Ramos (cell line): ENCODE measurements around the gene VMP1.
"Not testable (repeated sequence)": the region's sequence is repeated elsewhere in the genome, so short reads cannot be mapped to it uniquely, and the experiment has no call there.

Source experiments
- in situ Hi-C: fragments of 300-500 bp; cut with MboI; formaldehyde crosslinking; loops from one replicate; pipeline ENCODE4 v1.14.3; 2022; ENCODE audit warnings: low sequenced_read_pairs; ENCODE audit not compliant: unreplicated experiment

The VMP1 gene

DNA sequence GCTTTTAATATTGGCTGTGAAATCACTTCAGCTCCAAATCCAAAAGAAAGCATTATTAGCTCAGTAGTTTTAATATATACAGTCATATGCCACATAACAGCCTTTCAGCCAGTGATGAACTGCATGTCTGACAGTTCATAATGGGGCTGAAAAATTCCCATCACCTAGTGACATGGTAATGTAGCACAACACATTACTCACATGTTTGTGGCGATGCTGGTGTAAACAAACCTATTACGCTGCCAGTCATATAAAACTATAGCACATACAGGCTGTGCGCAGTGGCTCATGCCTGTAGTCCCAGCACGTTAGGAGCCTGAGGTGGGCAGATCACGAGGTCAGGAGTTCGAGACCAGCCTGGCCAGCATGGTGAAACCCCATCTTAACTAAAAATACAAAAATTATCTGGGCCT, 93.1 kb downstream of the VMP1 start:
- in situ Hi-C loops = no loop called here

DNA sequence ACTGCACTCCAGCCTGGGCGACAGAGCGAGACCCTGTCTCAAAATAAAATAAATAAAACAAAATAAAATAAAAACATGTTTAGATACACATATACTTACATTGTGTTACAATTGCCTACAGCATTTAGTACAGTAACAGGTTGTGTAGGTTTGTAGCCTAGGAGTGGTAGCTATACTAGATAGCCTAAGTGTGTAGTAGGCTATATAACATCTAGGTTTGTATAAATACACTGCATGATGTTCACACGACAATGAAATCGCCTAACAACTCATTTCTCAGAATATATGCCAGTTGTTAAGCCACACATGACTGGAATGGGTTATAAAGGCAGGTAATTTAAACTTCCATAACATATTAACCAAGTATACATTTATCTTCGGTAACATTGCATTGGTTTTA, 94.7 kb downstream of the VMP1 start:
- in situ Hi-C loops = no loop called here

DNA sequence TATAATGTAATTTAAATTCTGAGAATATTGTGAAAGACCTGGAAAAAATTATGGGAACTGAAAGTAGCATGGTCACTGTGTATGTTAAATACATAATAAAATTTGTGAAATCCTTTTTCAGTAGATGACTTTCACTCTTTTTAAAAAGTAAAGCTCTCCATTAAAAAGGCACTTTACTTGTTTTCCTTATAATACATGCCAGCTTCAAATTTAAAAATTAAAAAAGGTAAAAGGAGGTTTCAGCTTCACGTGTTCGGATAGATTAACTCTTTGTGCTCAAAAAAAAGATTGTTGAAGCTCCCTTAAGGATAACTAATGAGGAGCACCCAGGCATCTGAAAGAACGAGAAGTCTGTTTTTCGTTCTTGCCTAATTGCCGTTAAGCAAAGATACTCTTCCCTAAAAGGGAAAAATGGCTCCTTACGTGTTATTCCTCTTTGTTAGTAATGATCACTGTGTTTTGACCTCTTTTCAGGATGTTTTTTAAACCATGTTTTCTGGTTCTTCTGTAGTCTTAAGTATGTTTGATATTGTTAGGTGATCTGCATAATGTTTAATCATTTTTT, 97.5 kb downstream of the VMP1 start:
- in situ Hi-C loops = no loop called here

DNA sequence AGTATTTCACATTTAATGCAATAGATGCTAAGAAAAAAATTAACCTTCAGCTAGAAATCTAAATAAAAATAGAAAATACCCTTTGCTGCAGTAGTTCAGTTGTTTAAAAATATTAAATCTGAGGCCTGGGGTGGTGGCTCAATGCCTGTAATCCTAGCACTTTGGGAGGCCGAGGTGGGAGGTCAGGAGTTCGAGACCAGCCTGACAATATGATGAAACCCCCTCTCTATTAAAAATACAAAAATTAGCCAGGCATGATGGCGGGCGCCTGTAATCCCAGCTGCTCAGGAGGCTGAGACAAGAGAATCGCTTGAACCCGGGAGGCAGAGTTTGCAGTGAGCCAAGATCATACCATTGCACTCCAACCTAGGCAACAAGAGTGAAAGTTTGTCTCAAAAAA, 98.9 kb downstream of the VMP1 start:
- in situ Hi-C loops = not testable (repeated sequence)

DNA sequence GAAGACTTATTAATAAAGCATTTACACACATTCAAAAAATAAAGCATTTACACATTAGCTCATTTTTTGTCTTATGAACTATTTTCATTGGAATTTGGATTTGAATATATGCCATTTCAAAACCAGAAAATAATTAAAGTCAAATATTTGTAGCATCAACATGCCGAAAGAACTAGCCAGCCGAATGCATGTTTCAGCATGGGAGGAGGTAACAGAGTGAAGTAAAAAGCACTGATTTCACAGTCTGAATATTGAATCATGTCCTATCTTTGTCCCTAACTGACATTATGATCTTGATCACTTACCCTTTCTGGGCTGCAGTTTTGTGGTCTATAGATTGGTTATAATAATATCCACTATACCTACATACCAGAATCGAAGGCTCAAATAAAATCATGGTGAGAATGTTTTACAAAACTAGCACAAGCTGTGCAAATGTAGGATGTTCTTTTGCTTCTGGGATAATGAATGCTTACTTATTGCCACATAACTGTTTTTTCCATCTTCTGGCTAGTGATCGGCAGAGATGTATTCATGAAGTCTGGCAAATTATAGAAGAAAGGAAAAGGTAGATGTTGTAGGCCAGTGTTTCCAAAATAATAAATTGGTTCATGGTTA, 100.5 kb downstream of the VMP1 start:
- in situ Hi-C loops = no loop called here

DNA sequence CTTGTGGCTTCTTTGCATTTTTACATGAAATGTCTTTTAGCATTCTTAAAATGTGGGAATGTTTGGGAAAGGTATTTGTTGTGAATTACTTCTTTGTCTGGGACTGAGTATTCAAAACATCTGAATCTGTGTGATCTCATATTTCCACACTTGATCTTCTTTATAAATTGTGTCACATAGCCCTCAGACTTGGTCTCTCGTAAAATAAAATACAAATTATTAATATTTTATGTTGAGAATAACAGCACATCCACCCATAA, 103.4 kb downstream of the VMP1 start:
- in situ Hi-C loops = no loop called here

DNA sequence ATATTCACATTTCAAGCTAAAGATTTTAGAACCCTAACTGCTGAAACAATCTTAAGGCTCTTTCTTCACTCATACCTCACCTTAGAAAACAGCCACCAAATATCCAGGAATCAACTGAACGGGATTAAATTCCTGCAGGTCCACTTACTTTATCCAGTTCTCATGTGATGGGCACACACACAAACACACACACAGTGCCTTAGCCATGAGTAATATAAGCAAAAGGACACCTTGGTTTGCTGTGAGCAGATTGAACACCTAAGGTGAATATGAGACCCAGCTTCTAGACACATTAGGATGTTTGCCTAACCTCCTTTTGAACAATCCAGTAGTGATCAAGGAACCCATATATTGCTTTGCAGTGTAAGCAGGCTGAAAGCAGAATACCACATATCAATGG, 103.8 kb downstream of the VMP1 start:
- in situ Hi-C loops = no loop called here

DNA sequence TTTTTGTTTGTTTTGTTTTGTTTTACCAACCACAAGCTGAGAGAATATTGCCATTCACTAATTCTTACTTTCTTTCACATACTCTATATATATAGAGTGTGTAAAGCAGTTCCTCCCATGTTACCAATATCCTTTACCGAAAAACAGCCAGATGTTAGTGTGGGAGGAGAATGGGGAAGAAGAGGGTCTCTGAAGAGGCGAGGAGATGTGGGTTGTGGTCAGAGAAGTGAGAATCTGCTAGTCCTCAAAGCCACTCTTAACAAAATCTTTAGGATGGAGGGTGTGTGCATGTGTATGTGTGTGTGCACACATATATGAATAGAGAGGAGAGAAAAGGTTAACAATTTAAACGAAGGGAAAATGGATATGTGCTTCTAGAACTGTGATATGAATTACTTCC, 104.7 kb downstream of the VMP1 start:
- in situ Hi-C loops = no loop called here

DNA sequence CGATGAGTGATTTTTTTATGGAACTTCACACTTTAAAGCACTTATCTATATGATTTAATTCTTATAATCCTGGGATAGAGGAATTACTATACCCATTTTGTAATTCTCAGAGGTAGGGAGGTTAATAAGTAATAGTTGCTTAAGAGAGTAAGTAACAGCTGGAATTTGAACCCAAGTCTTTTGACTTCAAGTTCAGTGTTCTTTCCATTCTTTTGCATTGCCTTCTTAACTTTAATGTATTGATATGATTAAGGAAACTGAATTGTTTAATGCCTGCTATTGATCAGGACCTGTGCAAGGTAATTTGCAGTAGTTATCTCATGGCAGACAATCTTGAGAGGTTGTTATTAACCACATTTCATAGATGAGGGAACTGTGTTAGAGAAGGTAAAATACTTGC, 106.8 kb downstream of the VMP1 start:
- in situ Hi-C loops = no loop called here

DNA sequence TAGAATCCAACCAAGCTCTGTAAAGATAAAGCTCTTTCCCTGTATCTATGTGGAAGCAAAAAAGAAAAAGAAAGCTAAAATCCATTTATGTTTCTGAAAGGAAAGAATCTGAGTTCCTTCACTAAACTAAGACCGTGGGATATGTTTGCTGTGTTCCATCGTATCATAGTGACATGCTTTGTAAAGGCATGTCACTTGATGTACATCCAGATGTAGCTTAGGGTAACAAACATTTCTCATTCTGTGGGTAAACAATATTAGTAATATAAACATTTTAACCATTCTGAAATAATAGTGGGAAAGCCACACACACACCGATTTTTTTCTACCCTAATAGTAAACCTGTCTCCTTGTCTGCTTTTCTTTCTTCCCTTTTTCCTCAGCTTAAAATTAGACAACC, 107.2 kb downstream of the VMP1 start:
- in situ Hi-C loops = no loop called here

DNA sequence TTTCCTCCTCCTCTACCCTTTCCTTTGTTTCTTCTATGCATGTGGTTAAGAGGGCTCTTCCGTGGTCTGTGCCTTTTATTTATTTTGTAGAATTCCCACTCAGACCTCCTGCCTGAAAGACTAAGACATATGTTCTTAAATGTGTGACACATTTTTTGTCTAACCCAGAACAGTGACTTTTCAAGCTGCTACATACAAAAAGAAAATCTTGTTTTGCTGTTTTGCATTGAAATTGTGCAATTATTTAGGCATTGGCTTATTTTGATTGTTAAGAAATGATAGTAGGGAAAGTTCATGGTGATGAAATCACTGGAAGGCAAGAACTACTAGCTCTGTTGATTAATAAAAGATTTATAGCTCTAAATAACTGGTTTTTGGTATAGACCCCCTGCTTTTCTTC, 108.5 kb downstream of the VMP1 start:
- in situ Hi-C loops = no loop called here

DNA sequence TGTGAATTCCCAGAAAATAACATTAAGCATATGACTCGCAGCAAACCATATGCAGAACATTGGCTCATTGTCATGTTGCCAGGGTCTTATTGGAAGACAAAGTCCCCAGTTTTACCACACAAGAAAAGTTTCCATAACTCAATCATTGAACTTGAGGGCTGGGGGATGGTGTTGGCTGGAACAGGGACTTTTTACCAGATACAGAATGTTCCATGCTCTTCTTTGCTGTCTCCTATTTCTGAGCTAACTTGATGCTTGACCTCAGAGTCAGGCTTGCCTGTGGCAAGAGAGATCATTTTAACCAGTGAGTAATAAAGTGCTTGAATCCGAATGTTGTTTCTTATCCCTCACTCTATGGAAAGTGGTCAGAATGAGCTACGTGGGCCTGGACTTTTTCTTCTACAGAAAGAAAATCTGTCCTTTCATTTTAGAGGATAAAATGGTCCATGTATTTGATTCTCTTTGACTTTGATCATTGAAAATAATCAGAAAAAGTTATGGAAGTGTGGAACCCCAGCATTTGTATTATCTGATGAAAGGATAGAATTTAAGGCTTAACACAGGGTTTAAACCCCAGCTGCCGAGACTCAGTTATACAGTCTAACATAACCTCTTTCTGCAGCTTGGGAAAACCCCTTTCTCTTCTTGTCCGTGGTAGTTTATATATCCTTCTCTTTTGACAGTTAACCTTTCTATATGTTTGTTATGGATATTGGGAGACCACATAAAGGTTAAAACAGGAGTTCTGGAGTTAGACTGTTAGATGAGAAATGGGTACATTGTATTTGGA, 118.3 kb downstream of the VMP1 start:
- in situ Hi-C loops = no loop called here

DNA sequence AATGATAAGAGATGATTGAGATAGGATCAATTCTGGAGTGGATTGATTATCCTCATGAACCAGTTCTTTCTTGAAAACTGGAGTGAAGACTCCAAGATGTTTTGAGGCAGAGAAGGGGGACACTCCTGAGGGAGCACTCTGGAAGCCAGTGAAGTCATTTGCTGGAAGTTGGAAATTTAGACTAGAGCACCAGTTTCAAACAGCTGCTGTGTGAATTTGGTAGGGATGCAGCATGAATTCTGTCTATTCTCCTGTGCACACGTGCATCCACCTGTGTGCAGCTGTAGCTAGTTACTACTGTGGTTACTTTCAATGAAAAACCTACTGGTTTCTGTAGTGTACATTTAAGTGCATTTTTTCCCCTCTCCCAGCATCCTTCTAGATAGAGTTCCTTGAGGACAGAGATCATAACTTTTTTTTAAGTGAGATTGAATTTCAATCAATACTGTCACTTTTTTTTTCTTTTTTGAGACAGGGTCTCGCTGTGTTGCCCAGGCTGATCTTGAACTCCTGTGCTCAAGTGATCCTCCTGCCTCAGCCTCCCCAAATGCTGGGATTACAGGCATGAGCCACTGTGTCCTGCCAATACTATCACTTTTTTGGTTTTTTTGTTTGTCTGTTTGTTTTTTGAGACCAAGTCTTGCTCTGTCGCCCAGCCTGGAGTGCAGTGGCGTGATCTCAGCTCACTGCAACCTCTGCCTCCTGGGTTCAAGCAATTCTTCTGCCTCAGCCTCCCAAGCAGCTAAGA, 119.4 kb downstream of the VMP1 start:
- in situ Hi-C loops = no loop called here

DNA sequence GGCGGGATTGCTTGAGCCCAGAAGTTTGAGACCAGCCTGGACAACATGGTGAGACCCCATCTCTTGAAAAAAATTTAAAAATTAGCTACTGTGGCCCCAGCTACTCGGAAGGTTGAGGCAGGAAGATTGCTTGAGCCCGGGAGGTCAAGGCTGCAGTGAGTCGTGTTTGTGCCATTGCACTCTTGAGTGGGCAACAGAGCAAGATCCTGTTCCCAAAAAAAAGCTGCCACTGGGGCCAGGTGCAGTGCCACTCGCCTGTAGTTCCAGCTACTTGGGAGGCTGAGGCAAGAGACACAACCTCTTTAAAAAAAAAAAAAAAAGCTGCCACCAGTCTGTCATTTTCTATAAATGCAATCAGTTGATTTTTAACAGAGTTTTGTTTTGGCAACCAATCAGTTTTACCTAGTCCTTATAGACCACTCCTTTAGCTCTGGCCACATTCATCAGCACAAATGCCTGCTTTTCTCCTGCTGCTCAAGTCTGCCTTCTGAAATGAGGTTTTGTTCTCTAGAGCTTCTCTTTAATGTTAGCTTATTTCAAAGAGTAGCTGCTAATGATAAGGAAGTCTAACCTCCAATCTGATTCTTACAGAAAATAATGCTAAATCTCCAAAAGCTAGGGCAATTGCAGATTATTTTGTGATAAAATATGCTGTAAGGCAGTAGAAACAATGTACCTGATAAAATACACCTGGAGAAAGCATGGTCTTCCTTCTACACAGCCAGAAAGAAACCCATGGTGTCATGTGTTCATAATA, 120.4 kb downstream of the VMP1 start:
- in situ Hi-C loops = no loop called here

DNA sequence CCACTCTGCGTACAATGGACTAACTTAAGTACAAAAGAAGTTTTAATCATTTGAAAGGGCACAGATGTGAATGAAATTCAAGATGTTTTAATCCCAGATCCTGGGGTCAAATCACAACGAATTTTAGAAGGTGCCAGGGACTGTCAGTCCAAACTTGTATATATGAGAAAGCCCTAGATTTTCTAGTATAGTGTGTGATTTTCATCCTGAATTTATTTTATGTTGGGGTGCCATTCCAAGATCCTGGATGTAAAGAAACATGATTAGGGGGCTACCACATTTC, 121.0 kb downstream of the VMP1 start:
- in situ Hi-C loops = no loop called here

DNA sequence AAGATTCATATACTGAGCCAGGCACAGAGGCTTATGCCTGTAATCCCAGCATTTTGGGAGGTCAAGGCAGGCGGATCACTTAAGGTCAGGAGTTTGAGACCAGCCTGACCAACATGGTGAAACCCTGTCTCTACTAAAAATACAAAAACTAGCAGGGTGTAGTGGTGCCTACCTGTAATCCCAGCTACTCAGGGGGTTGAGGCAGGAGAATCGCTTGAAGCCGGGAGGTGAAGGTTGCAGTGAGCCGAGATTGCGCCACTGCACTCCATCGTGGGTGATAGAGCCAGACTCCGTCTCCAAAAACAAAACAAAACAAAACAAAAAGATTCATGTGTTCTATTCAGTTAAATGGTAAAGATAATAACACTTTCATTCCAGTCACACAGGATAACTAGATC, 121.4 kb downstream of the VMP1 start:
- in situ Hi-C loops = not testable (repeated sequence)

DNA sequence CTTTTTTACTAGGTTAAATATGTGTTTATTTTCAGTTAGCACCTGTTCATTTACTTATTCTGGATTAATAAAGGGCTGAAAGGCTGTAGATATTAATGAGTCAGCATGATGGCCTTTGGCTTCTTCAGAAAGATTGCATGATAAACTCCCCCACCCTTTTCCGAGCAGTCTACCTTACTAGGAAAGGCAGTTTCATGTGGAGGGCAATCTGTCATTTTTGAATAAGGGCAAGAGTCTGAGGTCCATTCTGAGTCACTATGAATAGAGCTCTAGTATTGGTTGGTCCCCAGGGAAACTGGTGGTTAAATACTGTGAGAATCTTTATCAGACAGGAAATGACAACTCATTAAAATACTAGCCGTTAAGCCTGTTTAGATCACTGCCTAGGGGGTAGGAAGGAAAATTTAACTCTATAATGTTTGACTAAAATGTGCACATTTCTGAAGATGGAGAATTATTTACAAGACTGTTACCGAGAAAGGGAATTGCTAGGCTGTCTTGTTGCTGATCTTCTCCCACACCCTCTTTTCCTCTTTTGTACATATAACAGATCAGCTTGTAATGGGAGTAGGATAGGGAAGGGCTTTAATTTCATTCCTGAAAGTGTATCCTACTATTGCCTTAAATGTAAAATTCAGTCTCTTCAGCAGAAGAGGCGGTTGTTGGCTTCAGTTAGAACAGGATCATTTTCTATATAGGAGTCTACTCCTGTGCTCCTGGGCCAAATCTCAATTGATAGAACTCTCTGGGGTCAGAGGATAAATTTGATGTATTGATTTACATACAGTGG, 122.0 kb downstream of the VMP1 start:
- in situ Hi-C loops = no loop called here

DNA sequence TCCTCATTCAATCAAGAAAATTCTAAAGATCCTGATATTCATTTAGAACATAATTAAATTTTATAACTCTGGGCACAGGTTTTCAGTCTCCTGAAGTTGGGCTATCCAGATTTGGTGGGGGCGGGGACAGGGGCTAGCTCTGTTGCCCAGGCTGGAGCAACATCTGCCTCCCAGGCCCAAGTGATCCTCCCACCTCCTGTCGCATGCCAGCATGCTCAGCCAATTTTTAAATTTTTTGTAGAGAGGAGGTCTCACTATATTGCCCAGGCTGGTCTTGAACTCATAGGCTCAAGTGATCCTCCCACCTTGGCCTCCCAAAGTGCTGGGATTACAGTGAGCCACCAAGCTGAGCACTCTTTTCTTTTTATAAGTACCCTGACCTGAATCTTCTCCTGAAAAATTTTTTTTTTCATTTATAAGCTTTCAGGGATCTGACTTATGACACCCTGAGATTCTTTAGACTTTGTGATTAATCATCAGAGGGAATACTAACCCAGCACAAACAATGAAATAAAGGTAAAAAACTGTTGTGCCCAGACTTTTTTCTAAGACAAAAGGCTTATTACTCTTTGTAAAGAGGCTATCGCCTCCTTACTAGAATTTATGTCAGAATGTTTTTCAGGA, 122.7 kb downstream of the VMP1 start:
- in situ Hi-C loops = no loop called here

DNA sequence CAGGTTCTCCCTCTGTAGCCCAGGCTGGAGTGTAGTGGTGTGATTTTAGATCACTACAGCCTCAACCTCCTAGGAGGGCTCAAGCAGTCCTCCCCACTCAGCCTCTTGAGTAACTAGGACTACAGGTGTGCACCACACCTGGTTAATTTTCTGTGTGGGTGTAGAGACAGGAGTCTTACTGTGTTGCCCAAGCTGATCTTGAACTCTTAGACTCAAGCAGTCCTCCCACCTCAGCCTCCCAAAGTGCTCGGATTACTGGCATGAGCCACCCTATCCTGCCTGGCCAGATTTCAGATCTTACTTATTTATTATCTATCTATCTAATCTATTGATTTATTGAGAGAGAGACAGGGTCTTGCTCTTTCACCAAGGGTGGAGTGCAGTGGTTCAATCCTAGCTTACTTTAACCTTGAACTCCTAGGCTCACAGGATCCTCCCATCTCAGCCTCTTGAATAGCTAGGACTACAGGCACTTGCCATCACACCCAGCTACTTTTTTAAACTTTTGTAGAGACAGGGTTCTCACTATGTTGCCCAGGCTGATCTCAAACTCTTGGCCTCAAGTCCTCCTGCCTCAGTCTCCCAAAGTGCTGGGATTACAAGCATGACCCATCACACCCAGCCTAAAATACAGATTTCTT, 123.5 kb downstream of the VMP1 start:
- in situ Hi-C loops = no loop called here
